ENCODE results near the gene TNFAIP8. TPM values are rescaled to one million over a fixed set of nuclear protein-coding genes. Genes with fewer than 3 reads are reported as not detected.
A peak's percentile ranks its signal among the peaks of the same experiment; 100 is the strongest.

Gene TNFAIP8
- total and polyA plus RNA-seq, 2 of the 13 experiments (the other 11 are each of a cell fraction or from before 2014, with no cell fraction given), result 6.4 to 11.2 TPM

DNA sequence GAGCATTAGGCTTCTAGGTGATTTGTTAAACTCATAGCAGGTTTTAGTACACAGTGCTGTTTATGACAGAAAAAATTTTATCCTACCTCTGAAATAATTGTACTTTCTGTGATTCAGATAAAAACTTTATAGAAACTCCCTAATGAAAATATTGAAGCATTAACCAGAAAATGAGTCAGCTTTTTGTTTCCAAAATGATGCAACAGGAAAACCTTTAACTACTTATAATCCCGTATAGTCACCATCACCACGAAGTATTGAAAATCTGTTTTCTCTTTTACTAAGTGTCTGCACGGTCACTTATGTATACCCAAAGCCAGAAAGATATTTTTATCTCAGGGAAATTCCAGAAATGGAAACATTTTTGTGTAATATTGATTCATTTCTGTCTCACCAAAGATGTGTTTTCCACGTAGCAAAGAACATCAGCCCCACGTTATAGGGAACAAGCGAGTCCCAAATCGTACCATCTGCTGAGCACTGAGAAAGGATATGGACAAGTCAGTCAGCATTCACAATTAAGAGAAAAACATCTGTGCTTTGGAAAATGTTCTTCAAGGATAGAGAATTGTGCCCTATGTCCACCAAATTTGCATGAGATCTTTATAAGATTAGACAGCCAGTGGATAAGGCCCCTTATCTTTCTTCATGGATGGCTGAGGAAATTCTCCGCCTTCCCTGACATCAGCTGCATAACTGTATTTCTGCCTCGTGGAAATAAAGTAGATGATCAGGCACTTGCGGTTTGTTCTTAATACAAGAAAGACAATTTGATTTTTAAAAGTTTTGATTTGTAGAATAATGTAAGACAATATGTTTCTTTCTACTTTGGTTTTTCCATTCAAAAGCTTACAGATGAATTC lies 41.9 kb downstream of the TNFAIP8 start:
- DNase-seq (ENCODE audit: low spot score), result no peak
- H3K9ac ChIP-seq (ENCODE audit: insufficient read depth, low read depth, low read length), result no peak overlapping the region
- no peaks in the 10 kb centered on the region for H3K79me2 ChIP-seq (ENCODE audit: insufficient read depth, low read length)
- CTCF ChIA-PET (ENCODE audit: low intra/inter-chr PET ratio, low total read pairs), result no interaction called here
- no peak overlapping the region for H3K4me3 ChIP-seq (replicated peaks in 1 of 3; ENCODE audit: insufficient read depth in 1 of 3, low read depth in 2 of 3, low read length in 3 of 3)
- intact Hi-C loops (cut with micrococcal nuclease; ENCODE audit: unreplicated experiment), result no loop called here
- peaks cover 9% of the 10 kb centered on the region for H3K4me1 ChIP-seq (ENCODE audit: insufficient read depth, low read length)
- no peak overlapping the region for H3K4me2 ChIP-seq (ENCODE audit: low read depth, low read length)
- WGBS (ENCODE audit: low lambda C conversion rate), result 89% methylated on average over 10 of the region's 10 CpGs
- no peak for TF ChIP-seq SATB2 (CRISPR knock-in tag; IDR thresholded peaks at IDR 0.05)
- no peak for ATAC-seq
- in situ Hi-C loops (cut with HindIII; ENCODE audit: extremely low pct_ligation_motif_present, low pct_unique_long_range_greater_than_20kb), result no loop called here
- no TSS peak for BruUV-seq (replicated peaks)
- H2AFZ ChIP-seq (ENCODE audit: low read length), result no peak overlapping the region
- no peaks in the 10 kb centered on the region; a peak in 1 of 5 replicates for H3K27me3 ChIP-seq (ENCODE audit: control insufficient read depth in 1 of 2, insufficient read depth in 2 of 2, low read length in 2 of 2)
- H3K27ac ChIP-seq (ENCODE audit: extremely low read length, insufficient read depth, low read length), result no peak overlapping the region
- H4K20me1 ChIP-seq (ENCODE audit: insufficient read depth, low read length), result no peaks in the 10 kb centered on the region
- FAIRE-seq, result no peak
- H3K9me3 ChIP-seq (ENCODE audit: low read length), result no peaks in the 10 kb centered on the region
- POLR2A ChIA-PET, result no interaction called here
- no peaks in the 10 kb centered on the region for H3K36me3 ChIP-seq (replicated peaks in 1 of 2; ENCODE audit: control insufficient read depth in 1 of 2, insufficient read depth in 2 of 2, low read length in 2 of 2)

DNA sequence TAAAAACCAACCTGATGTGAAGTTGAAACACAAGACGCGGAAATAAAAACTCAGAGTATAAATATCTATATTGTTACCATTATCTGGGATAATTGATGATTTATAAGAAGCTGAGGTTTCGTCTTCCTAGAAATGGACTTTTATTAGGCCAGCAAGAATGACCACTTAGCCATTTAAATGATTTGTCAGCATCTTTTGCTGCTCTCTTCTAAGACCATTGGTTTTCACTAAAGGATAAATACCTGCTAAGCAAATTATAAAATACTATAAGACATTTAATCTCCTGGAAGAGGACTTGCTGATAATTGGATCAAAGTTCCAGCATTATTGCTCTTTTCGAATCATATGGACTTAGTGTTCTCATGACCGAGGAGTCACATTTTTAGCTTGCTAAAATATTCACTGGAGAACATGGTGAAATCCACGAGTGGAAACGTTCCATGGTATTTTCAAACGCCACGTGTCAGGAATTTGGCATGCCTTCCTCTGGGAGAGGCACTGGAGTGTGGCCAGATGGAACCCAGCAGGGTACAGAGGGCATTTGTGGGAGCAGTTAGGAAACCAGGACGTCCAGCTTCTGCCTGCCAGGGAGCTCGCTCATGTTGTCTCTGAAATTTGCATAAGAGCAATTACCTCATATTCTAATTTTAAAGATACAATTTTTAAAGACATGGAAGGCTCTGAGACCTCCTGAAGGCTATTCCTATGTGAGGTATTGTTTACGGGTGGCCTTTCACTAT lies 43.1 kb downstream of the TNFAIP8 start:
- no peak for FAIRE-seq
- H3K36me3 ChIP-seq (replicated peaks in 1 of 2; ENCODE audit: control insufficient read depth in 1 of 2, insufficient read depth in 2 of 2, low read length in 2 of 2), result no peaks in the 10 kb centered on the region
- no peaks in the 10 kb centered on the region for H4K20me1 ChIP-seq (ENCODE audit: insufficient read depth, low read length)
- POLR2A ChIA-PET, result no interaction called here
- DNase-seq (ENCODE audit: low spot score), result peak; percentile 9
- no peak overlapping the region for H3K4me3 ChIP-seq (replicated peaks in 1 of 3; ENCODE audit: insufficient read depth in 1 of 3, low read depth in 2 of 3, low read length in 3 of 3)
- H3K27me3 ChIP-seq (ENCODE audit: control insufficient read depth in 1 of 2, insufficient read depth in 2 of 2, low read length in 2 of 2), result no peaks in the 10 kb centered on the region; a peak in 1 of 5 replicates
- H3K4me2 ChIP-seq (ENCODE audit: low read depth, low read length), result peak overlapping the region; percentile 36
- H3K27ac ChIP-seq (ENCODE audit: extremely low read length, insufficient read depth, low read length), result no peak overlapping the region
- BruUV-seq (replicated peaks), result no TSS peak
- H3K9me3 ChIP-seq (ENCODE audit: low read length), result no peaks in the 10 kb centered on the region
- CTCF ChIA-PET (ENCODE audit: low intra/inter-chr PET ratio, low total read pairs), result no interaction called here
- peaks cover 9% of the 10 kb centered on the region for H3K4me1 ChIP-seq (ENCODE audit: insufficient read depth, low read length)
- in situ Hi-C loops (cut with HindIII; ENCODE audit: extremely low pct_ligation_motif_present, low pct_unique_long_range_greater_than_20kb), result no loop called here
- intact Hi-C loops (cut with micrococcal nuclease; ENCODE audit: unreplicated experiment), result no loop called here
- H3K79me2 ChIP-seq (ENCODE audit: insufficient read depth, low read length), result no peaks in the 10 kb centered on the region
- no peak overlapping the region for H3K9ac ChIP-seq (ENCODE audit: insufficient read depth, low read depth, low read length)
- TF ChIP-seq MAFK (conservative IDR thresholded peaks at IDR 0.05 in 1 of 2, IDR thresholded peaks at IDR 0.05 in 1 of 2; ENCODE audit: low read length in 2 of 2) (peak; percentile 75 to 87), HNF4A (CRISPR knock-in tag; IDR thresholded peaks at IDR 0.05) (peak; percentile 28; the same call in 1 of the 2 replicates), MAFF (IDR thresholded peaks at IDR 0.05; ENCODE audit: low read depth, low read length) (peak; percentile 86), TARDBP (CRISPR knock-in tag; IDR thresholded peaks at IDR 0.05) (no peak), KAT2B (IDR thresholded peaks at IDR 0.05; ENCODE audit: borderline replicate concordance, low read depth, low read length) (no peak), GTF2F1 (IDR thresholded peaks at IDR 0.05; ENCODE audit: low read length) (no peak), DNMT1 (CRISPR knock-in tag; IDR thresholded peaks at IDR 0.05) (no peak), HNF4G (IDR thresholded peaks at IDR 0.05; ENCODE audit: borderline replicate concordance, low read depth, low read length) (0 out of 2 replicates have a peak, but pooled peaks have one; percentile 14), HNF4G (CRISPR knock-in tag; IDR thresholded peaks at IDR 0.05; ENCODE audit: borderline replicate concordance, low read depth) (no peak)
- TF ChIP-seq, protein P1, sequence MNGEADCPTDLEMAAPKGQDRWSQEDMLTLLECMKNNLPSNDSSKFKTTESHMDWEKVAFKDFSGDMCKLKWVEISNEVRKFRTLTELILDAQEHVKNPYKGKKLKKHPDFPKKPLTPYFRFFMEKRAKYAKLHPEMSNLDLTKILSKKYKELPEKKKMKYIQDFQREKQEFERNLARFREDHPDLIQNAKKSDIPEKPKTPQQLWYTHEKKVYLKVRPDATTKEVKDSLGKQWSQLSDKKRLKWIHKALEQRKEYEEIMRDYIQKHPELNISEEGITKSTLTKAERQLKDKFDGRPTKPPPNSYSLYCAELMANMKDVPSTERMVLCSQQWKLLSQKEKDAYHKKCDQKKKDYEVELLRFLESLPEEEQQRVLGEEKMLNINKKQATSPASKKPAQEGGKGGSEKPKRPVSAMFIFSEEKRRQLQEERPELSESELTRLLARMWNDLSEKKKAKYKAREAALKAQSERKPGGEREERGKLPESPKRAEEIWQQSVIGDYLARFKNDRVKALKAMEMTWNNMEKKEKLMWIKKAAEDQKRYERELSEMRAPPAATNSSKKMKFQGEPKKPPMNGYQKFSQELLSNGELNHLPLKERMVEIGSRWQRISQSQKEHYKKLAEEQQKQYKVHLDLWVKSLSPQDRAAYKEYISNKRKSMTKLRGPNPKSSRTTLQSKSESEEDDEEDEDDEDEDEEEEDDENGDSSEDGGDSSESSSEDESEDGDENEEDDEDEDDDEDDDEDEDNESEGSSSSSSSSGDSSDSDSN (CRISPR knock-in tag; IDR thresholded peaks at IDR 0.05), result no peak
- peak; percentile 76 for ATAC-seq
- H2AFZ ChIP-seq (ENCODE audit: low read length), result no peak overlapping the region
- 44% methylated on average over 10 of the region's 12 CpGs for WGBS (ENCODE audit: low lambda C conversion rate)

Measured in HepG2 (cell line).